ENCODE results near the gene CD248.

DNA sequence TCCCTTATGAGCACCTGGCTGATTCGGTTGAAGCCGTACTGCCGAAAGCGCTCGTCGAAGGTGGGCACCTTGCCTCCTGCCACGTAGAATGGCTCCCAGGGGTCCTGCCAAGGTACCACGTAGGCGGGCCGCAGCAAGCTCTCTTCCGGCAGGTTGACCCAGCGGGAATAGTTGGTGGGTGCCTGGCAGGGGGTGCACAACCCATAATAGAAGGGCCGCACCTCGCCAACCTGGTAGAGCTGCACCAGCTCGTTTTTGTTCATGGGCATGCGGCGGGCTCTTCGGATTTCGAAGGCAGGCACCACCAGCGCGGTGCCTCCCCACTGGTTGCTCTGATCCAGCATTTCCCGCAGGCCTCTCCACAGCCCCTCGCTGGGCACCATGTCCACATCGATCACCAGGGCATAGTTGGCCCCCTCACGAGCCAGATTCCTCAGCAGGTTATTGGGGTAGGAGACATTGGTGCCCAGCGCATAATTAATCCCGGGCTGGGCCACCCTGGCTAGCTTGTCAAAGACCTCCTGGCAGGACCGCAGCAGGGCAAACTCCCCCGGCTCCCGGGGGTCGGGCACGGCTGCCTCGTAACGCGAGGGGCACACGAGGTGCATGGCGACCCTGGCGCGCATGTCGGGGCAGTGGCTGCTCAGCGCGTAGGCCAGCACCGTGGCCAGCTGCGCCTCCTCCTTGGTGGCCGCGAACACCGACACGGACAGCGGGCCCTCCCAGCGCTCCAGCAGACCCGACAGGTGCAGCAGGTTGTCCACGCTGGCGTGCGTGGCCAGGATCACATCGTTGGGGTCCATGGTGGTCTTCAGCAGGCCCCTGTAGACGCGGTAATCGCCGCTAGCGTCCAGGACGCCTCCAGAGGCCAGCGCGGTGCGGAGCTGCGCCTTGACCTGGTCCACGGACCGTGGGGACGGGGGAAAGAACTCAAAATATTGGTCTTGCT is 29.9 kb upstream of the CD248 start:
- TF ChIP-seq, protein P1, sequence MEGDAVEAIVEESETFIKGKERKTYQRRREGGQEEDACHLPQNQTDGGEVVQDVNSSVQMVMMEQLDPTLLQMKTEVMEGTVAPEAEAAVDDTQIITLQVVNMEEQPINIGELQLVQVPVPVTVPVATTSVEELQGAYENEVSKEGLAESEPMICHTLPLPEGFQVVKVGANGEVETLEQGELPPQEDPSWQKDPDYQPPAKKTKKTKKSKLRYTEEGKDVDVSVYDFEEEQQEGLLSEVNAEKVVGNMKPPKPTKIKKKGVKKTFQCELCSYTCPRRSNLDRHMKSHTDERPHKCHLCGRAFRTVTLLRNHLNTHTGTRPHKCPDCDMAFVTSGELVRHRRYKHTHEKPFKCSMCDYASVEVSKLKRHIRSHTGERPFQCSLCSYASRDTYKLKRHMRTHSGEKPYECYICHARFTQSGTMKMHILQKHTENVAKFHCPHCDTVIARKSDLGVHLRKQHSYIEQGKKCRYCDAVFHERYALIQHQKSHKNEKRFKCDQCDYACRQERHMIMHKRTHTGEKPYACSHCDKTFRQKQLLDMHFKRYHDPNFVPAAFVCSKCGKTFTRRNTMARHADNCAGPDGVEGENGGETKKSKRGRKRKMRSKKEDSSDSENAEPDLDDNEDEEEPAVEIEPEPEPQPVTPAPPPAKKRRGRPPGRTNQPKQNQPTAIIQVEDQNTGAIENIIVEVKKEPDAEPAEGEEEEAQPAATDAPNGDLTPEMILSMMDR (IDR thresholded peaks at IDR 0.05) = no peak
- no peak for TF ChIP-seq POLR2A (IDR thresholded peaks at IDR 0.05)

Data from testis (tissue), 2 donors.